WTC11 (cell line): ENCODE measurements around the gene NAA80. TPM values are rescaled to one million over a fixed set of nuclear protein-coding genes. Genes with fewer than 3 reads are reported as not detected.

ENCODE experiments used
- AFF4 ChIP-seq: sonication (generic); formaldehyde crosslinking; IDR thresholded peaks from 2 replicates; pipeline ENCODE4 v1.8.1; 2023; ENCODE audit warnings: mild to moderate bottlenecking, missing genetic modification reagents, borderline replicate concordance
- ATF3 ChIP-seq: sonication (generic); formaldehyde crosslinking; conservative IDR thresholded peaks from 2 replicates; pipeline ENCODE4 v1.8.1; 2022; ENCODE audit warnings: mild to moderate bottlenecking, missing genetic modification reagents
- ATF6 ChIP-seq: sonication (generic); formaldehyde crosslinking; IDR thresholded peaks from 2 replicates; pipeline ENCODE4 v1.8.1; 2023; ENCODE audit warnings: mild to moderate bottlenecking, missing genetic modification reagents
- CBFB ChIP-seq: sonication (generic); formaldehyde crosslinking; IDR thresholded peaks from 2 replicates; pipeline ENCODE4 v1.8.1; 2022; ENCODE audit warnings: mild to moderate bottlenecking, low read depth, missing genetic modification reagents
- CREM ChIP-seq: sonication (generic); formaldehyde crosslinking; IDR thresholded peaks from 2 replicates; pipeline ENCODE4 v1.8.1; 2022; ENCODE audit warnings: mild to moderate bottlenecking, missing genetic modification reagents, moderate library complexity
- CTCF ChIP-seq: fragments of 200-600 bp; IDR thresholded peaks from 2 replicates; pipeline ENCODE4 v1.8.0; 2022; ENCODE audit warnings: antibody characterized with exemption
- EMX1 ChIP-seq: fragments of 250-450 bp; sonication (Bioruptor Pico); IDR thresholded peaks from 2 replicates; pipeline ENCODE4 v1.8.0; 2021; ENCODE audit warnings: mild to moderate bottlenecking
- FOXP1 ChIP-seq: sonication (generic); formaldehyde crosslinking; IDR thresholded peaks from 2 replicates; pipeline ENCODE4 v1.8.0; 2022; ENCODE audit warnings: missing genetic modification reagents, mild to moderate bottlenecking, moderate library complexity, borderline replicate concordance
- GTF2I ChIP-seq: fragments of 250-450 bp; sonication (Bioruptor Pico); conservative IDR thresholded peaks from 2 replicates; pipeline ENCODE4 v1.4.0; 2021; ENCODE audit warnings: mild to moderate bottlenecking
- IRF1 ChIP-seq: sonication (generic); formaldehyde crosslinking; IDR thresholded peaks from 2 replicates; pipeline ENCODE4 v1.8.0; 2023; ENCODE audit warnings: missing genetic modification reagents
- KAT7 ChIP-seq: sonication (generic); formaldehyde crosslinking; IDR thresholded peaks from 2 replicates; pipeline ENCODE4 v1.8.1; 2023; ENCODE audit warnings: missing genetic modification reagents, mild to moderate bottlenecking, borderline replicate concordance
- NFATC4 ChIP-seq: fragments of 250-450 bp; sonication (Bioruptor Pico); IDR thresholded peaks from 2 replicates; pipeline ENCODE4 v1.9.0; 2021; ENCODE audit warnings: mild to moderate bottlenecking
- NFYB ChIP-seq: sonication (generic); formaldehyde crosslinking; conservative IDR thresholded peaks from 2 replicates; pipeline ENCODE4 v1.8.0; 2022; ENCODE audit warnings: low read depth, missing genetic modification reagents
- OVOL2 ChIP-seq: fragments of 250-450 bp; sonication (Bioruptor Pico); IDR thresholded peaks from 2 replicates; pipeline ENCODE4 v1.9.0; 2021; ENCODE audit warnings: mild to moderate bottlenecking, borderline replicate concordance
- RELA ChIP-seq: sonication (generic); formaldehyde crosslinking; IDR thresholded peaks from 2 replicates; pipeline ENCODE4 v1.8.1; 2022; ENCODE audit warnings: missing genetic modification reagents, mild to moderate bottlenecking, borderline replicate concordance
- SMAD4 ChIP-seq: sonication (generic); formaldehyde crosslinking; IDR thresholded peaks from 2 replicates; pipeline ENCODE4 v1.8.0; 2022; ENCODE audit warnings: mild to moderate bottlenecking, missing genetic modification reagents
- SP1 ChIP-seq: sonication (generic); formaldehyde crosslinking; conservative IDR thresholded peaks from 2 replicates; pipeline ENCODE4 v1.8.1; 2022; ENCODE audit warnings: missing genetic modification reagents
- USF1 ChIP-seq: sonication (generic); formaldehyde crosslinking; IDR thresholded peaks from 2 replicates; pipeline ENCODE4 v1.8.0; 2022; ENCODE audit warnings: mild to moderate bottlenecking, missing genetic modification reagents
- USF2 ChIP-seq: sonication (generic); formaldehyde crosslinking; IDR thresholded peaks from 2 replicates; pipeline ENCODE4 v1.8.1; 2023; ENCODE audit warnings: mild to moderate bottlenecking, missing genetic modification reagents, moderate library complexity
- ZBTB21 ChIP-seq: sonication (generic); formaldehyde crosslinking; IDR thresholded peaks from 2 replicates; pipeline ENCODE4 v1.8.1; 2023; ENCODE audit warnings: mild to moderate bottlenecking, missing genetic modification reagents, borderline replicate concordance
- ZBTB43 ChIP-seq: sonication (generic); formaldehyde crosslinking; IDR thresholded peaks from 2 replicates; pipeline ENCODE4 v1.8.1; 2023; ENCODE audit warnings: mild to moderate bottlenecking, missing genetic modification reagents
- ZNF219 ChIP-seq: sonication (generic); formaldehyde crosslinking; IDR thresholded peaks from 2 replicates; pipeline ENCODE4 v1.8.0; 2023; ENCODE audit warnings: missing genetic modification reagents, mild to moderate bottlenecking, borderline replicate concordance
- ZNF263 ChIP-seq: sonication (generic); formaldehyde crosslinking; IDR thresholded peaks from 2 replicates; pipeline ENCODE4 v1.8.1; 2022; ENCODE audit warnings: low read depth, mild to moderate bottlenecking, moderate library complexity, missing genetic modification reagents
- ZNF317 ChIP-seq: sonication (generic); formaldehyde crosslinking; IDR thresholded peaks from 2 replicates; pipeline ENCODE4 v1.8.1; 2023; ENCODE audit warnings: low read depth, mild to moderate bottlenecking, moderate library complexity, missing genetic modification reagents, borderline replicate concordance
- ZNF416 ChIP-seq: fragments of 250-450 bp; sonication (Bioruptor Pico); IDR thresholded peaks from 2 replicates; pipeline ENCODE4 v1.9.0; 2021; ENCODE audit warnings: mild to moderate bottlenecking, inconsistent platforms
- ZNF423 ChIP-seq: fragments of 250-450 bp; sonication (Bioruptor Pico); IDR thresholded peaks from 2 replicates; pipeline ENCODE4 v2.1.2; 2022; ENCODE audit warnings: mild to moderate bottlenecking, moderate library complexity
- ZNF512 ChIP-seq: sonication (generic); formaldehyde crosslinking; IDR thresholded peaks from 2 replicates; pipeline ENCODE4 v1.8.1; 2022; ENCODE audit warnings: missing genetic modification reagents, borderline replicate concordance
- total RNA-seq: library from RNA; stranded (reverse); gene quantifications from 3 replicates; pipeline ENCODE4 v1.2.3, GENCODE V29; 2021

The NAA80 gene
- total RNA-seq, 1 experiment from 2014 or later = 17.3 TPM

- TF ChIP-seq NFYB (CRISPR knock-in tag) = no peak
- no peak for TF ChIP-seq ATF6 (CRISPR knock-in tag)
- TF ChIP-seq ZNF423 (CRISPR knock-in tag) = no peak
- peak; percentile 71; the same call in 1 of the 2 replicates for TF ChIP-seq RELA (CRISPR knock-in tag)
- 0 out of 2 replicates have a peak, but pooled peaks have one; percentile 13 for TF ChIP-seq ZNF263 (CRISPR knock-in tag)
- TF ChIP-seq ZBTB43 (CRISPR knock-in tag) = peak; percentile 38; the same call in 1 of the 2 replicates
- TF ChIP-seq USF1 (CRISPR knock-in tag) = peak; percentile 58; the same call in 1 of the 2 replicates
- no peak for TF ChIP-seq SP1 (CRISPR knock-in tag)
- no peak for TF ChIP-seq ZNF512
- no peak for TF ChIP-seq EMX1 (CRISPR knock-in tag)
- no peak for TF ChIP-seq CTCF
- no peak for TF ChIP-seq CBFB (CRISPR knock-in tag)
- TF ChIP-seq ATF3 (CRISPR knock-in tag) = no peak
- TF ChIP-seq ZBTB21 (CRISPR knock-in tag) = no peak
- TF ChIP-seq CREM (CRISPR knock-in tag) = no peak
- no peak for TF ChIP-seq ZNF219 (CRISPR knock-in tag)
- peak; percentile 99 for TF ChIP-seq KAT7 (CRISPR knock-in tag)
- no peak for TF ChIP-seq OVOL2 (CRISPR knock-in tag)
- no peak for TF ChIP-seq NFATC4 (CRISPR knock-in tag)
- no peak for TF ChIP-seq AFF4
- TF ChIP-seq ZNF317 (CRISPR knock-in tag) = 0 out of 2 replicates have a peak, but pooled peaks have one; percentile 26
- TF ChIP-seq USF2 (CRISPR knock-in tag) = peak; percentile 81
- TF ChIP-seq IRF1 = no peak
- TF ChIP-seq GTF2I (CRISPR knock-in tag) = no peak
- no peak for TF ChIP-seq SMAD4 (CRISPR knock-in tag)
- TF ChIP-seq FOXP1 (CRISPR knock-in tag) = peak; percentile 79; the same call in 1 of the 2 replicates
- TF ChIP-seq ZNF416 (CRISPR knock-in tag) = no peak
These were observed 21.7 kb upstream of the NAA80 start (continued) for GRCh38 chr3:50320853-50321335.
